Effector memory CD8-positive, alpha-beta T cell (primary cell): Measurements from ENCODE around the gene TRAF3IP1.
A peak's percentile ranks its signal among the peaks of the same experiment; 100 is the strongest.
"Not testable (repeated sequence)": the region's sequence is repeated elsewhere in the genome, so short reads cannot be mapped to it uniquely, and the experiment has no call there.

Experiments
- ATAC-seq: fragments of 150-1000 bp; cut with Tn5 transposase; replicated peaks from 2 replicates; pipeline ENCODE4 v1.10.0; 2021; ENCODE audit warnings: mild to moderate bottlenecking, moderate library complexity
- DNase-seq, 3 experiments: peaks; one replicate each; pipeline ENCODE4 v3.0.0; 2021
- H3K27ac Mint-ChIP-seq, 2 donors: one replicate each; pipeline ENCODE4 v1.8.0; 2022; ENCODE audit warnings: mild to moderate bottlenecking in 2 of 2, mixed read lengths in 2 of 2, moderate library complexity in 2 of 2
- H3K27me3 Mint-ChIP-seq, 2 donors: one replicate each; pipeline ENCODE4 v1.8.0; 2022; ENCODE audit warnings: mixed read lengths in 2 of 2
- H3K36me3 Mint-ChIP-seq: one replicate; pipeline ENCODE4 v1.8.0; 2022; ENCODE audit warnings: mild to moderate bottlenecking, moderate library complexity, mixed read lengths; ENCODE audit not compliant: insufficient read depth
- H3K4me1 Mint-ChIP-seq, 2 donors: one replicate each; pipeline ENCODE4 v1.8.0; 2022; ENCODE audit warnings: low read depth in 2 of 2, mixed read lengths in 2 of 2
- H3K4me3 Mint-ChIP-seq, 2 donors: one replicate each; pipeline ENCODE4 v1.8.0; 2022; ENCODE audit warnings: mild to moderate bottlenecking in 2 of 2, mixed read lengths in 2 of 2, moderate library complexity in 2 of 2
- H3K9me3 Mint-ChIP-seq, 2 donors: one replicate each; pipeline ENCODE4 v1.8.0; 2022; ENCODE audit warnings: mixed read lengths in 2 of 2

TRAF3IP1 gene

DNA sequence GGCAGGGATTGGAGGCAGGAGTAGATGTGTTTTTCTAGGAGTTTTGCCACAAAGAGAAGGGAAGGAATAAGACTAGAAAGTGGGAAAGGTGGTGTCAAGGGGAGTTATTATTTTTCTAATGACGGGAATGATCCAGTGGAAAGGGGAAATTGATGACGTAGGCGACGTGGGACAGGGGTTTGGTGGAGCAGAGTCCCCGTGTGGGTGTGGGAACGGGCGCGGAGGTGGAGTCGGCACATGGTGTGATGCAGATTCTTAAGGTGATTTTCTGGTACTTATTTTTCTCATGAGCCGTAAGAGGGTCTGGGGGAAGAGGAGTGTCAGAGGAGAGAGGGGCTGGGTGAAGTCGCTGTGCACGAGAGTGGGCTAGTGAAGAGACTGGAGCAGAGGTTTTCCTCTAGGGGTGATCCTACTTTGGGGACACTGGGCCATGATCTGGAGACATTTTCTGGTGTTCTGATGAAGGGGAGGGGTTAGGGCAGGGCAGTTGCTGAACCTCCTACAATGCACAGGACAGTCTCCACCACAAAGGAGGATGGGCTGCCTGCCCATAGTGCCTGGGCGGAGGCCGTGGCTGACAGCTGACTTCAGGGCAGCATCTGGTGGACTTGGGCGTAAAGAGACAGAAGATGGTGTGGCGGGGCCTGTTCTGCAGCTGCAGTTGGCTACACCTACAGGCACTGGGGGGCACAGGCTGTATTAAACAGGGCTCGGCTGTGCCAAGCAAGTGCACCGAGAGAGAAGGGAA, 30.0 kb downstream of the TRAF3IP1 start:
- no peaks in the 10 kb centered on the region for H3K4me1 Mint-ChIP-seq
- H3K27ac Mint-ChIP-seq, result no peak overlapping the region
- no peak overlapping the region for H3K4me3 Mint-ChIP-seq
- H3K27me3 Mint-ChIP-seq, result no peaks in the 10 kb centered on the region
- no peaks in the 10 kb centered on the region for H3K9me3 Mint-ChIP-seq
- peaks cover 8% of the 10 kb centered on the region for H3K36me3 Mint-ChIP-seq
- DNase-seq (no peak), ATAC-seq (no peak)

GRCh38 chr2:238351315-238351714, 31.0 kb downstream of the TRAF3IP1 start:
- no peaks in the 10 kb centered on the region for H3K4me1 Mint-ChIP-seq
- H3K4me3 Mint-ChIP-seq, result no peak overlapping the region
- no peaks in the 10 kb centered on the region for H3K9me3 Mint-ChIP-seq
- no peak overlapping the region for H3K27ac Mint-ChIP-seq
- no peak for ATAC-seq
- no peak for DNase-seq
- H3K36me3 Mint-ChIP-seq, result peaks cover 13% of the 10 kb centered on the region
- no peaks in the 10 kb centered on the region for H3K27me3 Mint-ChIP-seq

DNA sequence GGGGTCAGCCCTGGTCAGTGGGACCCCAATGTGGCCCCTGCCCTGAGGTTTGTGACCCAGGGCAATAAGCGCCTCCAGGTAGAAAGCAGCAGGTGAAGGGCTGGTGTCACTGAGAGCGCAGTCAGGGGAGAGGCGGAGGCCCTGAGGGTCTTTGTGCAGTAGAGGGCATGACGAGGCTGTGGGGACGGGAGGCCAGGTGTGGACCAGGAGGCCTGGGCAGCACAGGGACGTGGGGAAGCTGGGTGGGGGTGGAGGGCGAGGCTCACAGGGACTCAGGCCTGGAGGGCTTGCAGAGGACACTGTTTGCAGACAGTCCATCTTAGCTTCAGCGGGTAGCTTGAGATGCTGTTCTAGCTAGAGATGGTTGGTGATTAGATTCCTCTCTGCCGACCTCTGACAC, 32.0 kb downstream of the TRAF3IP1 start:
- no peaks in the 10 kb centered on the region for H3K9me3 Mint-ChIP-seq
- DNase-seq (no peak), ATAC-seq (no peak)
- no peaks in the 10 kb centered on the region for H3K27me3 Mint-ChIP-seq
- no peak overlapping the region for H3K4me3 Mint-ChIP-seq
- H3K4me1 Mint-ChIP-seq, result peaks cover 0 to under 1% of the 10 kb centered on the region in 2 donors
- peaks cover 13% of the 10 kb centered on the region for H3K36me3 Mint-ChIP-seq
- no peak overlapping the region for H3K27ac Mint-ChIP-seq

- peaks cover 22% of the 10 kb centered on the region for H3K36me3 Mint-ChIP-seq
- H3K4me3 Mint-ChIP-seq, result no peak overlapping the region
- no peak overlapping the region for H3K27ac Mint-ChIP-seq
- H3K4me1 Mint-ChIP-seq, result peaks cover 2 to 3% of the 10 kb centered on the region in 2 donors
- H3K27me3 Mint-ChIP-seq, result no peaks in the 10 kb centered on the region
- no peaks in the 10 kb centered on the region for H3K9me3 Mint-ChIP-seq
- DNase-seq (no peak), ATAC-seq (no peak)
Observed at GRCh38 chr2:238358769-238359168, 38.5 kb downstream of the TRAF3IP1 start.

- H3K27ac Mint-ChIP-seq, result no peak overlapping the region
- H3K36me3 Mint-ChIP-seq, result peaks cover 22% of the 10 kb centered on the region
- ATAC-seq, result no peak
- peaks cover 2 to 3% of the 10 kb centered on the region in 2 donors for H3K4me1 Mint-ChIP-seq
- no peaks in the 10 kb centered on the region for H3K27me3 Mint-ChIP-seq
- DNase-seq, result no peak
- no peak overlapping the region for H3K4me3 Mint-ChIP-seq
- H3K9me3 Mint-ChIP-seq, result no peaks in the 10 kb centered on the region
Observed at GRCh38 chr2:238359403-238359802, 39.1 kb downstream of the TRAF3IP1 start.

GRCh38 chr2:238361877-238362276, 41.6 kb downstream of the TRAF3IP1 start:
- Mint-ChIP-seq H3K27me3 (no peaks in the 10 kb centered on the region), H3K27ac (peak overlapping the region in 1 of 2 donors; percentile 76), H3K9me3 (no peaks in the 10 kb centered on the region), H3K4me1 (peaks cover 2 to 3% of the 10 kb centered on the region in 2 donors), H3K4me3 (no peak overlapping the region), H3K36me3 (peaks cover 13% of the 10 kb centered on the region)
- DNase-seq (no peak), ATAC-seq (no peak)

DNA sequence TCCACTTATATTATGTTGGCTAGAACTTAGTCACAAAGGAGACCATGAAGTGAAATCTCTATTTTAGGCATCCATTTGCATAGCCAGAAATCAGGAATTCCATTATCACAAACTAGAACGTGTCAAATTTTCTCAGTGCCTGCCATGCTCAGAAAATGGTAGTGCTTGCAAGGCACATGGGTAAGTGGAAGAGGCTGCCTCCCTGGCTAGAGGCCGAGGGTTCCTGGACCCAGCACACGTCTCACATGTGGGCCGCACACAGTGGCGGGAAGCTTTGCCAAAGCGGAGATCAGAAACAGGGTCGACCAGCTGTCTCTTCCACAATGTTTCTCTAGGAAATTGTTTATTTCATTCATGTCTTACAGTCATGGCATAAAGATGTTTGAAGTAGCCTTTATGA, 42.3 kb downstream of the TRAF3IP1 start:
- ATAC-seq (no peak), DNase-seq (no peak)
- Mint-ChIP-seq H3K27ac (peak overlapping the region in 1 of 2 donors; percentile 76), H3K27me3 (no peaks in the 10 kb centered on the region), H3K4me1 (peaks cover 0 to 3% of the 10 kb centered on the region in 2 donors), H3K4me3 (no peak overlapping the region), H3K36me3 (peaks cover 13% of the 10 kb centered on the region), H3K9me3 (no peaks in the 10 kb centered on the region)

- H3K4me3 Mint-ChIP-seq, result no peak overlapping the region
- no peaks in the 10 kb centered on the region for H3K27me3 Mint-ChIP-seq
- H3K4me1 Mint-ChIP-seq, result peaks cover 6 to 7% of the 10 kb centered on the region in 2 donors
- H3K36me3 Mint-ChIP-seq, result no peaks in the 10 kb centered on the region
- H3K9me3 Mint-ChIP-seq, result no peaks in the 10 kb centered on the region
- ATAC-seq (no peak), DNase-seq (no peak)
- H3K27ac Mint-ChIP-seq, result no peak overlapping the region
Observed at GRCh38 chr2:238369591-238370040, 49.3 kb downstream of the TRAF3IP1 start.

GRCh38 chr2:238370094-238370822, 49.9 kb downstream of the TRAF3IP1 start:
- H3K4me3 Mint-ChIP-seq, result no peak overlapping the region
- ATAC-seq (no peak), DNase-seq (no peak)
- H3K27ac Mint-ChIP-seq, result no peak overlapping the region
- no peaks in the 10 kb centered on the region for H3K36me3 Mint-ChIP-seq
- H3K9me3 Mint-ChIP-seq, result no peaks in the 10 kb centered on the region
- H3K27me3 Mint-ChIP-seq, result no peaks in the 10 kb centered on the region
- peaks cover 7% of the 10 kb centered on the region in 2 donors for H3K4me1 Mint-ChIP-seq

DNA sequence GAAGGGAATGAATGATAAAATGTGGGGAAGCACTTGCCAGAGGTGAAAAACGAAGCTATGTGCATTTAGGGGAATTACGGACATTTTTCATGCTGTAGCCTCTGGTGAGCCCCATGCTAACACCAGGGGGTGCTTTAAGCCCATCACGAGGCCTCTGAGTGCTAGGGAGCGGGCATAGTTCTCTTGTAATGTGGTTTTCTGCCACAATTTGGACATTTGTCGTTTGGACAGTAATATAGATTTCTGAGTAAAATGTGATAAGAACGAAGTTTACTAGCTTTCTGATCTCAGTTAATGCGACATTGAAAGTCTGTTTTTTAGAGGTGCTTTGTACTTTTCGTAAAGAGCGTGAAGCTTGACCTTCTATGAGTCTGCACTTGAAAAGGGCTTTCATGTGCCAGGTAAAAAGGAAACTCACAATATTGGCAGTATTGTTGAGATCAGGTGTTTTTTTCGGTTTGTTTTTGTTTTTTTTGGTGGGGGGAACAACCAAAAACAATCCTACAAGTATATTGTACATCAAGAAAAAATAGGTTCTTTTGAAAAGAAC, 50.6 kb downstream of the TRAF3IP1 start:
- no peaks in the 10 kb centered on the region for H3K9me3 Mint-ChIP-seq
- DNase-seq (peak; percentile 43 to 48 (median 47)), ATAC-seq (peak; percentile 73)
- no peak overlapping the region for H3K27ac Mint-ChIP-seq
- peaks cover 7 to 8% of the 10 kb centered on the region in 2 donors for H3K4me1 Mint-ChIP-seq
- H3K36me3 Mint-ChIP-seq, result no peaks in the 10 kb centered on the region
- no peak overlapping the region for H3K4me3 Mint-ChIP-seq
- no peaks in the 10 kb centered on the region for H3K27me3 Mint-ChIP-seq

DNA sequence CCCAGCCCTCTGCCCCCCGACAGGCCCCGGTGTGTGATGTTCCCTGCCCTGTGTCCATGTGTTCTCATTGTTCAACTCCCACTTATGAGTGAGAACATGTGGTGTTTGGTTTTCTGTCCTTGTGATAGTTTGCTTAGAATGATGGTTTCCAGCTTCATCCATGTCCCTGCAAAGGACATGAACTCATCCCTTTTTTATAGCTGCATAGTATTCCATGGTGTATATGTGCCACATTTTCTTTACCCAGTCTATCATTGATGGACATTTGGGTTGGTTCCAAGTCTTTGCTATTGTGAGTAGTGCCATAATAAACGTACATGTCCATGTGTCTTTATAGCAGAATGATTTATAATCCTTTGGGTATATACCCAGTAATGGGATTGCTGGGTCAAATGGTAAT, 52.0 kb downstream of the TRAF3IP1 start:
- not testable (repeated sequence) for H3K9me3 Mint-ChIP-seq, H3K27me3 Mint-ChIP-seq, H3K36me3 Mint-ChIP-seq, H3K27ac Mint-ChIP-seq, H3K4me3 Mint-ChIP-seq, DNase-seq, ATAC-seq
- H3K4me1 Mint-ChIP-seq, result peaks cover 14 to 15% of the 10 kb centered on the region in 2 donors

DNA sequence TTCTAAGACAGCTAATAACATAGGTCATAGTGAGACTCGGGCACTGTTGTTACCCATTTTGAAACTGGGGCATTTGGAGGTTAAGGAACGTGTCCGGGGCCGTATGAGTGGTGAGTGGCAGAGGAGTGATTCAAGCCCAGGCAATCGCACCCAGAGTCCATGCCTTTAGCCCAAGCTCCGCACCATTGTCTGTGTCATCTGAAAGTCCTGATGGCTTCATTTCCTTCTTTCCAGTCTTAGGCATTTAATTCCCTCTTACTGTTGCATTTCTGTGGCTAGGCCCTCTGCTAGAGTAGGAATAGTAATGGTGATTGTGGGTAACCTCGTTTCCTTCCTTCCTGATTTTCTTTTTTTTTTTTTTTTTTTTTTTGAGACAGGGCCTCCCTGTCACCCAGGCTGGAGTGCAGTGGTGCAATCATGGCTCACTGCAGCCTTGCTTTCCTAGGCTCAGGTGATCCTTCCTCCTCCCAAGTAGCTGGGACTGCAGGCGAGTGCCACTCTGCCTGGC, 56.6 kb downstream of the TRAF3IP1 start:
- ATAC-seq (peak; percentile 72), DNase-seq (no peak)
- H3K4me3 Mint-ChIP-seq, result peak overlapping the region; percentile 19 to 65
- no peaks in the 10 kb centered on the region for H3K9me3 Mint-ChIP-seq
- no peaks in the 10 kb centered on the region for H3K27me3 Mint-ChIP-seq
- H3K27ac Mint-ChIP-seq, result peak overlapping the region; percentile 28 to 87
- peaks cover 4% of the 10 kb centered on the region for H3K36me3 Mint-ChIP-seq
- peaks cover 19 to 21% of the 10 kb centered on the region in 2 donors for H3K4me1 Mint-ChIP-seq

DNA sequence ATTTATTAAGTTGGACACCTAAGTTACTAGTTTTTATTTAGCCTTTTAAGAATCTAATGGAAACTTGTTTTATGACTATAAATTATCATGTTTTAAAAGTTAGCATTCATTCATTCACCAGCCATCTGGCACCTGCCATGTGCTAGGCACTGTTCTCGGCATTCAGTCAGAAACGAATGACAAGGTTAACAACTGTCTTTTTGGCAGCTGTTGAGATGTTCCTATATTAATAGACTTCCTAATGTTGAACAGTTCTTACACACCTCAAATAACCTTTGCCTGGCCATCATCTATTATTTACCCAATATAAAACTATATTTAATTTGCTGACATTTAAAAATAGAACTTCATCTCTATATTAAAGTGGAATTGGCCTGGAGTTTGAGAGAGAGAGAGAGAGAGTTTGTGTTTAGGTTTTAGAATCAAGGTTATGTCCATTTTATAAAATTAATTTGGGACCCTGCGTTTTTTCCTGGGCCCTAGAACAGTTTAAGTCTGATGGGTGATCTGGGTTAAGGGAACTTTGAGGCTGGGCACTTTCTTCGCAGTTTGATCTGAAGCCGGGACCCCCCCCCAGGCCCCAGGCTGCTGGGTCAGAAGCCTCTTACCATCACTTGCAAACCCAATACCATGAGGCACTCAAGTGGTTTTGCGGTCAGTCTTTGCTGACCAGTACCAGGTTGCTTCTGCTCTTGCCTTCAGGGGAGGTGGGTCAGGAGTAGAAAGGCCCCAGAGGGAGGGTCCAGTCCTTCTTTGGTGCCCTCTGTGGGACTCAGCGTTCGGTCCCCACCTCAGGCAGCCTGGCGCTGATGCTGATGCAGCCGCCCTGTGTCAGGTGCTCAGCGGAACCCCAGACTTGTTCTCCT, 58.1 kb downstream of the TRAF3IP1 start:
- ATAC-seq, result no peak
- no peak overlapping the region for H3K4me3 Mint-ChIP-seq

More for the DNA sequence above, 58.1 kb downstream of the TRAF3IP1 start:
- peaks cover 19 to 21% of the 10 kb centered on the region in 2 donors for H3K4me1 Mint-ChIP-seq
- peak overlapping the region; percentile 53 to 91 for H3K27ac Mint-ChIP-seq
- no peak for DNase-seq
- H3K36me3 Mint-ChIP-seq, result peaks cover 4% of the 10 kb centered on the region
- no peaks in the 10 kb centered on the region for H3K9me3 Mint-ChIP-seq
- H3K27me3 Mint-ChIP-seq, result no peaks in the 10 kb centered on the region
